HG02973 (cell line): ENCODE results near the gene DRD4.

Experiments
- ATAC-seq: cut with Tn5 transposase; IDR thresholded peaks from one replicate; pipeline ENCODE4 v1.9.1; 2021; ENCODE audit warnings: moderate library complexity; ENCODE audit not compliant: unreplicated experiment

Gene DRD4

GRCh38 chr11:620935-621814 is 15.9 kb upstream of the DRD4 start:
- ATAC-seq = no peak

GRCh38 chr11:621838-622237 is 15.2 kb upstream of the DRD4 start:
- ATAC-seq = no peak

GRCh38 chr11:623349-623869 is 13.7 kb upstream of the DRD4 start:
- no peak for ATAC-seq

GRCh38 chr11:623999-624704 is 12.9 kb upstream of the DRD4 start:
- no peak for ATAC-seq

- no peak for ATAC-seq
Observed at GRCh38 chr11:624705-625635, 12.1 kb upstream of the DRD4 start, which contains the start of gene CDHR5. TSS of gene CDHR5 (minus strand) at chr11:624955. CDS start at chr11:624902, 53 bp downstream.

GRCh38 chr11:625636-626268 is 11.3 kb upstream of the DRD4 start:
- ATAC-seq = no peak

- ATAC-seq = no peak
Observed at GRCh38 chr11:626475-627307, 10.4 kb upstream of the DRD4 start, which contains the start of gene SCT. TSS of gene SCT (minus strand) at chr11:627181. CDS start at chr11:627143, 38 bp downstream.

GRCh38 chr11:627308-627576 is 9.8 kb upstream of the DRD4 start:
- no peak for ATAC-seq

DNA sequence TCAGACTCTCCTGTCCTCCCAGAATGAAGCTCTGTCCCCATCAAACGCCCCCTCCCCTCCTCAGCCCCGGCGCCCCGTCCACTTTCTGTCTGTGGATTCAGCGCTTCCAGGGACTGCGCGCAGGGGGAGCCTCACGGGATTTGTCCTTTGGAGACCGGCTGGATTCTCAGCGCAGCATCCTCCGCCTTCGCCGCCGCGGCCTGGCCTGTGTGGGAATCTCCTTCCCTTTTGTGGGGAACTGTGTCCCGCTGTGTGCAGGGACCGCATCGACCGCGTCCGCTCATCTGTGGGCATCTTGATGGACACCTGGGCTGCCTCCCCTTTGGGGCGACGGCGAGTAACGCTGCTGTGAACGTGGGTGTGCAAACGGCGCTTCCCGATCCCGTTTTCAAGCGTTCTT is 9.0 kb upstream of the DRD4 start:
- no peak for ATAC-seq

GRCh38 chr11:629237-629583 is 7.9 kb upstream of the DRD4 start:
- no peak for ATAC-seq

- ATAC-seq = no peak
Observed at GRCh38 chr11:630871-631270, 6.2 kb upstream of the DRD4 start.

- no peak for ATAC-seq
Observed at GRCh38 chr11:635945-636510, 1.0 kb upstream of the DRD4 start.

DNA sequence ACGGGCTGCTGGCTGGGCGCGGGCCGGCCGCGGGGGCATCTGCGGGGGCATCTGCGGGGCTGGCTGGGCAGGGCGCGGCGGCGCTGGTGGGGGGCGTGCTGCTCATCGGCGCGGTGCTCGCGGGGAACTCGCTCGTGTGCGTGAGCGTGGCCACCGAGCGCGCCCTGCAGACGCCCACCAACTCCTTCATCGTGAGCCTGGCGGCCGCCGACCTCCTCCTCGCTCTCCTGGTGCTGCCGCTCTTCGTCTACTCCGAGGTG is 194 bp downstream of the DRD4 start:
- ATAC-seq = no peak

- no peak for ATAC-seq
Observed at GRCh38 chr11:637593-638521, 788 bp downstream of the DRD4 start.

DNA sequence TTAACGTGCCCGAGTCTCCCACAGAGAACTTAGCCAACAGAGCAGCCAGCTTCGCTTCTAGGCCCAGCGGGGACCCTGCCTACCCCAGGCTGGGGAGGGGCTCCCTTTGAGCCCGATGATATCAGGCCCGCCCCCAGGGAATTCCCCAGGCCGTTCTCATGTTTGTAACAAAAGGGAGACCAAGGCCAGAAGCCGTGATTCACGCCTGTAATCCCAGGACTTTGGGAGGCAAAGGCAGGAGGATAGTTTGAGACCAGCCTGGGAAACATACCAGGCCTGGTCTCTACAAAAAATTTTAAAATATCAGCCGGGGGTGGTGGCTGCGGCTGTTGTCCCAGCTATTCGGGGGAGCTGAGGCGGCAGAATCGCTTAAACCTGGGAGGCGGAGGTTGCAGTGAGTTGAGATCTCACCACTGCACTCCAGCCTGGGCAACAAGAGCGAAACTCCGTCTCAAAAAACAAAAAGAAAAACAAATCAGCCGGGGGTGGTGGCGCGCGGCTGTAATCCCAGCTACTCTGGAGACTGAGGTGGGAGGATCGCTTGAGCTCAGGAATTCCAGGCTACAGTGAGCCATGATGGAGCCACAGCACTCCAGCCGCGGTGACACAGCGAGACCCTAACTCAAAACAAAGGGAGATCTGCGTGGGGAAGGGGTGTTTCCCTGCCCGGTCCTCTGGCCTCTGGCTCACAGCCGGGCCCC is 1.7 kb downstream of the DRD4 start:
- ATAC-seq = no peak

DNA sequence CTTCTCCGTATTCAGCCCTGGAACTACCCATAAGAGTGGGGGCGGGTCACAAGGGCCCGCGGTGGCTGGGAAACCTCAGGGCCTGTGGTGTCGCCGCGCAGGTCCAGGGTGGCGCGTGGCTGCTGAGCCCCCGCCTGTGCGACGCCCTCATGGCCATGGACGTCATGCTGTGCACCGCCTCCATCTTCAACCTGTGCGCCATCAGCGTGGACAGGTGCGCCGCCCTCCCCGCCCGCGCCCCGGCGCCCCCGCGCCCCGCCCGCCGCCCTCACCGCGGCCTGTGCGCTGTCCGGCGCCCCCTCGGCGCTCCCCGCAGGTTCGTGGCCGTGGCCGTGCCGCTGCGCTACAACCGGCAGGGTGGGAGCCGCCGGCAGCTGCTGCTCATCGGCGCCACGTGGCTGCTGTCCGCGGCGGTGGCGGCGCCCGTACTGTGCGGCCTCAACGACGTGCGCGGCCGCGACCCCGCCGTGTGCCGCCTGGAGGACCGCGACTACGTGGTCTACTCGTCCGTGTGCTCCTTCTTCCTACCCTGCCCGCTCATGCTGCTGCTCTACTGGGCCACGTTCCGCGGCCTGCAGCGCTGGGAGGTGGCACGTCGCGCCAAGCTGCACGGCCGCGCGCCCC is 2.4 kb downstream of the DRD4 start:
- no peak for ATAC-seq

- ATAC-seq = no peak
Observed at GRCh38 chr11:640021-640706, 3.1 kb downstream of the DRD4 start.
